PC-3 (cell line): ENCODE data around the gene CYB5R3. TPM values are rescaled to one million over a fixed set of nuclear protein-coding genes. Genes with fewer than 3 reads are reported as not detected.
A peak's percentile ranks its signal among the peaks of the same experiment; 100 is the strongest.

Source experiments
- ATAC-seq: fragments of 200-7000 bp; cut with Tn5 transposase; 2 replicates; pipeline ENCODE4 v1.9.1; 2020; ENCODE audit warnings: mild to moderate bottlenecking, moderate library complexity
- BruUV-seq: library from RNA; stranded (reverse); fragments of 400-500 nt; replicated peaks from 2 replicates; lab custom pipeline; 2021; lab: Mats Ljungman, UMichigan
- CTCF ChIA-PET: fragments of 300-600 bp; sonication (Branson Sonifier 250); formaldehyde crosslinking; loops from one replicate; lab custom pipeline; 2022; ENCODE audit warnings: antibody characterized with exemption; lab: Charles Lee
- POLR2A ChIA-PET: fragments of 300-600 bp; sonication (Branson Sonifier 250); formaldehyde crosslinking; loops from one replicate; lab custom pipeline; 2022; ENCODE audit warnings: antibody characterized with exemption; ENCODE audit not compliant: unreplicated experiment; lab: Charles Lee
- DNase-seq: peaks from one replicate; pipeline ENCODE4 v3.0.0-alpha.2; 2015
- H2AFZ ChIP-seq: fragments of 300-600 bp; sonication (generic); 2 replicates; pipeline ENCODE4 v1.6.0; 2016; ENCODE audit warnings: antibody characterized with exemption, low read length
- H3F3A ChIP-seq: fragments of 300-600 bp; sonication (generic); one replicate; pipeline ENCODE4 v1.6.0; 2017; ENCODE audit warnings: antibody characterized with exemption, low read length, control low read depth, mild to moderate bottlenecking; ENCODE audit not compliant: unreplicated experiment
- H3K27ac ChIP-seq: fragments of 300-600 bp; sonication (generic); 2 replicates; pipeline ENCODE4 v1.5.1; 2016; ENCODE audit warnings: mild to moderate bottlenecking, low read length
- H3K27me3 ChIP-seq: fragments of 300-600 bp; sonication (generic); 2 replicates; pipeline ENCODE4 v1.6.1; 2016; ENCODE audit warnings: low read length, mixed read lengths
- H3K36me3 ChIP-seq: fragments of 300-600 bp; sonication (generic); 2 replicates; pipeline ENCODE4 v1.6.1; 2016; ENCODE audit warnings: low read depth, mixed run types, low read length, mixed read lengths
- H3K4me1 ChIP-seq: fragments of 300-600 bp; sonication (generic); 2 replicates; pipeline ENCODE4 v1.5.1; 2016; ENCODE audit warnings: low read length; ENCODE audit not compliant: insufficient read depth
- H3K4me2 ChIP-seq: fragments of 300-600 bp; sonication (generic); 2 replicates; pipeline ENCODE4 v1.6.0; 2016; ENCODE audit warnings: low read length
- H3K4me3 ChIP-seq: fragments of 300-600 bp; sonication (generic); 2 replicates; pipeline ENCODE4 v1.5.1; 2016; ENCODE audit warnings: mild to moderate bottlenecking, low read length, mixed read lengths
- H3K79me2 ChIP-seq: fragments of 300-600 bp; sonication (generic); 2 replicates; pipeline ENCODE4 v1.6.1; 2017; ENCODE audit warnings: low read length, mixed read lengths
- H3K9ac ChIP-seq: fragments of 300-600 bp; sonication (generic); 2 replicates; pipeline ENCODE4 v1.6.0; 2016; ENCODE audit warnings: mild to moderate bottlenecking, low read length
- H3K9me2 ChIP-seq: fragments of 300-600 bp; sonication (generic); replicated peaks from 2 replicates; pipeline ENCODE4 v1.6.1; 2016; ENCODE audit warnings: mixed run types, low read length, mixed read lengths
- H3K9me3 ChIP-seq: fragments of 300-600 bp; sonication (generic); 2 replicates; pipeline ENCODE4 v1.6.1; 2016; ENCODE audit warnings: low read length, mixed read lengths
- H4K20me1 ChIP-seq: fragments of 300-600 bp; sonication (generic); 2 replicates; pipeline ENCODE4 v1.6.1; 2016; ENCODE audit warnings: low read length, mixed read lengths
- CTCF ChIP-seq: fragments of 300-600 bp; sonication (generic); conservative IDR thresholded peaks from 2 replicates; pipeline ENCODE4 v1.5.1; 2017; ENCODE audit warnings: antibody characterized with exemption, low read depth, mild to moderate bottlenecking, low read length
- EZH2 ChIP-seq: fragments of 300-600 bp; sonication (generic); IDR thresholded peaks from one replicate; pipeline ENCODE4 v1.6.1; 2017; ENCODE audit warnings: antibody characterized with exemption, mild to moderate bottlenecking, low read length; ENCODE audit not compliant: unreplicated experiment
- EZH2phosphoT487 ChIP-seq: fragments of 300-600 bp; sonication (generic); IDR thresholded peaks from 2 replicates; pipeline ENCODE4 v1.6.1; 2018; ENCODE audit warnings: mild to moderate bottlenecking, antibody characterized with exemption, low read length, borderline replicate concordance
- intact Hi-C: fragments of 100-400 bp; cut with micrococcal nuclease; formaldehyde crosslinking; loops from 2 replicates; pipeline ENCODE4 v1.9.0; 2023
- total RNA-seq: library from RNA; depleted of rRNA; stranded (reverse); fragments of >200 nt; gene quantifications from 2 replicates; pipeline ENCODE4 v1.2.3, GENCODE V29; 2014

The CYB5R3 gene
- total RNA-seq, 1 experiment from 2014 or later, result 73.3 TPM

- Histone ChIP-seq H3K79me2 (peaks cover 55% of the 10 kb centered on the region), H3K9me3 (no peaks in the 10 kb centered on the region), H3K4me1 (peaks cover 14% of the 10 kb centered on the region), H3K4me3 (peak overlapping the region; percentile 87), H3K9ac (peak overlapping the region; percentile 96), H3F3A (no peaks in the 10 kb centered on the region), H4K20me1 (peaks cover 20% of the 10 kb centered on the region; the same call in 1 of the 2 replicates), H3K27me3 (no peaks in the 10 kb centered on the region), H3K36me3 (peaks cover 10% of the 10 kb centered on the region; the same call in 1 of the 2 replicates), H3K9me2 (no peaks in the 10 kb centered on the region), H3K27ac (peak overlapping the region; percentile 97), H3K4me2 (peak overlapping the region; percentile 82), H2AFZ (peak overlapping the region; percentile 73; the same call in 1 of the 2 replicates)
- ATAC-seq (no peak), DNase-seq (peak; percentile 13)
- CTCF ChIA-PET, result interaction anchor here (1.5 kb wide), 1 partner anchor 206 kb away, joined by 3 read pairs; no protein-coding TSS in a partner anchor
- POLR2A ChIA-PET, result interaction anchor here (0.6 kb wide), 1 partner anchor 537 kb away, joined by 20 read pairs; the partner anchor contains the start of gene TSPO
- intact Hi-C loops, result no loop called here
- no peak for TF ChIP-seq CTCF
- no peak for TF ChIP-seq EZH2
- no peak for TF ChIP-seq EZH2phosphoT487
- TSS peak; percentile 46 for BruUV-seq
These were observed 35.3 kb downstream of the CYB5R3 start for GRCh38 chr22:42613872-42614301.

GRCh38 chr22:42612336-42612735 lies 36.9 kb downstream of the CYB5R3 start:
- Histone ChIP-seq H3F3A (no peaks in the 10 kb centered on the region), H3K9ac (no peak overlapping the region), H3K9me3 (no peaks in the 10 kb centered on the region), H3K9me2 (no peaks in the 10 kb centered on the region), H4K20me1 (peaks cover 24% of the 10 kb centered on the region; the same call in 1 of the 2 replicates), H3K79me2 (peaks cover 64% of the 10 kb centered on the region), H3K27ac (no peak overlapping the region), H2AFZ (no peak overlapping the region), H3K4me2 (peak overlapping the region; percentile 82; the same call in 1 of the 2 replicates), H3K27me3 (no peaks in the 10 kb centered on the region), H3K4me1 (peaks cover 17% of the 10 kb centered on the region), H3K4me3 (no peak overlapping the region; the same call in 1 of the 2 replicates), H3K36me3 (peaks cover 10% of the 10 kb centered on the region; the same call in 1 of the 2 replicates)
- no peak for DNase-seq
- CTCF ChIA-PET, result interaction anchor here (1.5 kb wide), 1 partner anchor 208 kb away, joined by 3 read pairs; no protein-coding TSS in a partner anchor
- no TSS peak for BruUV-seq
- intact Hi-C loops, result no loop called here
- no peak for ATAC-seq
- POLR2A ChIA-PET, result no interaction called here
- TF ChIP-seq CTCF, result no peak
- no peak for TF ChIP-seq EZH2phosphoT487
- TF ChIP-seq EZH2, result no peak

- H3K79me2 ChIP-seq, result peaks cover 72% of the 10 kb centered on the region
- no peaks in the 10 kb centered on the region for H3K9me3 ChIP-seq
- no peaks in the 10 kb centered on the region for H3F3A ChIP-seq
- TF ChIP-seq CTCF, result no peak
- TF ChIP-seq EZH2, result no peak
- no peak for TF ChIP-seq EZH2phosphoT487
- ChIA-PET CTCF (no interaction called here), POLR2A (no interaction called here)
- peaks cover 17% of the 10 kb centered on the region for H3K4me1 ChIP-seq
- intact Hi-C loops, result no loop called here
- H3K9me2 ChIP-seq, result no peaks in the 10 kb centered on the region
- H3K9ac ChIP-seq, result no peak overlapping the region
- no TSS peak for BruUV-seq
- no peak overlapping the region for H3K4me3 ChIP-seq
- ATAC-seq, result no peak
- peaks cover 10% of the 10 kb centered on the region; the same call in 1 of the 2 replicates for H3K36me3 ChIP-seq
- H3K27me3 ChIP-seq, result no peaks in the 10 kb centered on the region
- no peak overlapping the region for H2AFZ ChIP-seq
- H4K20me1 ChIP-seq, result peaks cover 24% of the 10 kb centered on the region; the same call in 1 of the 2 replicates
- H3K4me2 ChIP-seq, result no peak overlapping the region
- DNase-seq, result no peak
- H3K27ac ChIP-seq, result no peak overlapping the region
These were observed 38.1 kb downstream of the CYB5R3 start for GRCh38 chr22:42611051-42611450.
